Psoas muscle (tissue), 8 donors: Measurements from ENCODE around the gene AKR1C1. TPM values are rescaled to one million over a fixed set of nuclear protein-coding genes. Genes with fewer than 3 reads are reported as not detected.
"Not testable (repeated sequence)": the region's sequence is repeated elsewhere in the genome, so short reads cannot be mapped to it uniquely, and the experiment has no call there.

ENCODE experiments used
- ATAC-seq, 4 donors: fragments of 200-7000 bp; cut with Tn5 transposase; one replicate each; pipeline ENCODE4 v1.9.1; 2020; ENCODE audit warnings: moderate library complexity in 3 of 4, mild to moderate bottlenecking in 2 of 4
- DNase-seq, 2 donors: peaks; one replicate each; pipeline ENCODE4 v3.0.0-alpha.2; 2020
- H3K27ac ChIP-seq: fragments of 200-600 bp; one replicate; pipeline ENCODE4 v1.8.0; 2022
- H3K27me3 ChIP-seq, 3 donors: fragments of 200-600 bp in 1 of 3; one replicate each; pipeline versions ENCODE4 v1.6.1 to v1.8.0; 2013 to 2022; ENCODE audit warnings: low read length in 2 of 3, mild to moderate bottlenecking in 2 of 3, moderate library complexity in 1 of 3; ENCODE audit not compliant: insufficient read depth in 3 of 3
- H3K36me3 ChIP-seq, 2 donors: fragments of 200-600 bp in 1 of 2; one replicate each; pipeline versions ENCODE4 v1.6.1 to v1.8.0; 2013 to 2022; ENCODE audit warnings: low read depth in 1 of 2, mild to moderate bottlenecking in 1 of 2, moderate library complexity in 1 of 2; ENCODE audit not compliant: insufficient read depth in 1 of 2
- H3K4me1 ChIP-seq: fragments of 200-600 bp; one replicate; pipeline ENCODE4 v1.8.0; 2022
- H3K4me3 ChIP-seq: fragments of 200-600 bp; one replicate; pipeline ENCODE4 v1.8.0; 2022; ENCODE audit warnings: mild to moderate bottlenecking
- H3K9me3 ChIP-seq: fragments of 200-600 bp; one replicate; pipeline ENCODE4 v1.8.0; 2022
- WGBS, 3 donors: extraction: QIAGEN DNeasy Blood & Tissue Kit; methylation state at CpG; one replicate each; pipeline versions ENCODE4 v1.1.6 to v1.1.7; 2013; 5-methylcytosine and 5-hydroxymethylcytosine counted together
- intact Hi-C, 2 donors: fragments of 100-400 bp; cut with DNase I; formaldehyde crosslinking; loops; one replicate each; pipeline versions ENCODE4 v1.11.0 to v1.14.2; 2022
- long read RNA-seq, 2 donors: library from polyadenylated mRNA; unstranded; transcript quantifications; one replicate each; pipeline ENCODE4 v2.0.0, GENCODE V29; 2021
- polyA plus RNA-seq, 3 donors: library from polyadenylated mRNA; stranded (reverse); fragments of 200-250 nt; gene quantifications; one replicate each; pipeline ENCODE4 v1.2.3, GENCODE V29; 2013
- total RNA-seq, 4 donors: library from RNA; stranded (reverse); fragmentation: NEBNext Ultra II Directional in 2 of 4; extraction: Animal tissue kit (Norgen Biotek cat#: 25700) in 2 of 4; gene quantifications; one replicate each; pipeline versions ENCODE4 v1.2.1 to v1.2.4, GENCODE V29; 2021 to 2023
- TF ChIP-seq, protein P1 (sequence below): fragments of 200-600 bp; IDR thresholded peaks from one replicate; pipeline ENCODE4 v1.8.0; 2022; ENCODE audit warnings: antibody characterized with exemption
- donor health status: healthy with polysubstance abuse.
- donor health status: DM: no; HTN: no; CAD: no; lungs with moderate emphysema.
- donor health status: Bipolar disorder and iron deficiency.
- donor health status: healthy.
- donor health status: DM: yes; HTN: yes; CAD: no.
- donor health status: DM: no; HTN: no; CAD: no.
- donor health status: DM: no; HTN: no; CAD: no.
- donor health status: DM: yes; HTN: yes; CAD: no.

The AKR1C1 gene
- total RNA-seq (100 to 1,000 TPM in 1 of 4 donors, 10 to 100 TPM in 3; 36.5 to 568 (median 80.5) TPM), polyA plus RNA-seq (1,000 to 10,000 TPM in 2 of 3 donors, 100 to 1,000 TPM in 1; 212 to 1,974 (median 1,595) TPM)
- long read RNA-seq, donor 1, full-length matches to known transcripts, result 45 of 68 reads
- long read RNA-seq, donor 1, partial matches to known transcripts, result 20 of 68 reads
- long read RNA-seq, donor 1, other reads (novel, unspliced or antisense), result 3 of 68 reads
- long read RNA-seq, donor 2, full-length matches to known transcripts, result 15 of 18 reads
- long read RNA-seq, donor 2, partial matches to known transcripts, result 2 of 18 reads
- long read RNA-seq, donor 2, other reads (novel, unspliced or antisense), result 1 of 18 reads

DNA sequence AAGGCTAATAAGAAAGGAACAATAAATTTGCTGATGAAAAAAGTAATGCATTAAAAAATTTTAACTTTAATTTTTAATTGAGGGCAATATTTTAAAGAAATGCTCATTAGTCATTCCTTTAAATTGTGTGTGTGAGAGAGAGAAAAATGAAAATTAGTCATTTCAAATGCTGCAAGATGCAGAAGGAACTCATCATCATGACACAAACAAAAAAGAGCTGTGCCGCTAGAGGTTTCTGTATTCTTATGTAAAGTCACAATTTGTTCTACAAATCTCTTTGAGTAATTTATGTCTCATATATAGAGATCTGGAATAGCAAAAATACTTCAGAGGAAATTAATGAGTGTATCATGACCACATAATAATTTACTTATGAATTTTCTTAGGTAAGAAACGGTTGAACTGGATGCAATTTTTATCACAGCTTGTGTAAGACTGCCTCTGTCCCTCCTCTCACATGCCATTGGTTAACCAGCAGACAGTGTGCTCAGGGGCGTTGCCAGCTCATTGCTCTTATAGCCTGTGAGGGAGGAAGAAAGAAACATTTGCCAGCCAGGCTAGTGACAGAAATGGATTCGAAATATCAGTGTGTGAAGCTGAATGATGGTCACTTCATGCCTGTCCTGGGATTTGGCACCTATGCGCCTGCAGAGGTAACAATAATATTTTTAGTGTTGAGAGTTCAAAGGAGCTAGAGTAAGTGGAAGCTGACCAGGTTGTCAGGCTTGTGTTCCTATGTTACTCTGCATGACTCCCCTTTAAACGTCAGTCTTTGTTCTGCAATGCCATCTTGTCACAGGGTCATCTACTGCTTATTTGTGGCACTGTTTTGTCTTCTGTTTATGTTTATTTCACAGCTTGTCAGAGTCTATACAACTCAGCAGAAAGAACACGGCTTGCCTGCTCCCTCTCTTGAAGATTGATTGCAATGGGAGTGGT, at the start of gene AKR1C1:
Gene AKR1C1, plus strand, starts transcription at position 540 of the 939 bp plus-strand sequence. Its CDS starts 30 bp downstream, at position 570.
- intact Hi-C loops, result not testable (repeated sequence)
- WGBS, 3 donors, result 29 to 33% (median 31%) methylated on average over 5 to 6 of the region's 7 CpGs

DNA sequence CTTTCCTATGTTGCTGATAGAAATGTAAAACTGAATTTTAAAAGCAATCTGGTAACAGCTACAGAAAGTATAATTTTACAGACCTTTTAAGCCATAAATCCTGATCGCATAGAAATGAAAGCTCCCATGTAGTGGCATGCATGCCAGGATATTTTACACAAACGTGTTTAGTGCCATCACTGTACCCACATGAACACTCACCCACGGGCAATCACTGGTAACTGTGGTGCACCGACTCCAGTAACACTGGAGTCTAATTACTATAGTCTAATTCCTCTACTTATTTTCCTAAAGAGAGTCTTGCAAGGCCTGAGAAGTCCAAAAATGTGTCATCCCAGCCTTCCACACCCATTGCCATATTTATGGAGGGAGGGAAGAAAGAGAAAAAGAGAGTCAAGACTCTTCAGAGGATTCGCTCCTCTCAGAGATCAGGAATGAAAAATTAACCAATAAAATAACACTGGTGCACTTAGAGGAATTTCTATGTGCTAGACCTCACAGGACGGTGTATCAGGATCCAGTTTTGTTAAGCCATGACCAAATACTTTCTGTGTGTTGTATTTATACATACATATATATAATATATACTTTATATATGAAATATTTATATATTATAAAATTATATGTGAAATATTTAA, 48.9 kb upstream of the AKR1C1 start:
- 78 to 79% (median 79%) methylated on average over 6 of the region's 6 CpGs for WGBS, 3 donors
- H3K4me3 ChIP-seq, result no peak overlapping the region
- no peak for ATAC-seq
- no peaks in the 10 kb centered on the region for H3K27me3 ChIP-seq
- peaks cover 0 to 3% of the 10 kb centered on the region in 2 donors for H3K36me3 ChIP-seq
- no peak overlapping the region for H3K27ac ChIP-seq
- H3K4me1 ChIP-seq, result no peaks in the 10 kb centered on the region
- intact Hi-C loops, result no loop called here
- no peaks in the 10 kb centered on the region for H3K9me3 ChIP-seq
- DNase-seq, result no peak
- TF ChIP-seq, protein P1, sequence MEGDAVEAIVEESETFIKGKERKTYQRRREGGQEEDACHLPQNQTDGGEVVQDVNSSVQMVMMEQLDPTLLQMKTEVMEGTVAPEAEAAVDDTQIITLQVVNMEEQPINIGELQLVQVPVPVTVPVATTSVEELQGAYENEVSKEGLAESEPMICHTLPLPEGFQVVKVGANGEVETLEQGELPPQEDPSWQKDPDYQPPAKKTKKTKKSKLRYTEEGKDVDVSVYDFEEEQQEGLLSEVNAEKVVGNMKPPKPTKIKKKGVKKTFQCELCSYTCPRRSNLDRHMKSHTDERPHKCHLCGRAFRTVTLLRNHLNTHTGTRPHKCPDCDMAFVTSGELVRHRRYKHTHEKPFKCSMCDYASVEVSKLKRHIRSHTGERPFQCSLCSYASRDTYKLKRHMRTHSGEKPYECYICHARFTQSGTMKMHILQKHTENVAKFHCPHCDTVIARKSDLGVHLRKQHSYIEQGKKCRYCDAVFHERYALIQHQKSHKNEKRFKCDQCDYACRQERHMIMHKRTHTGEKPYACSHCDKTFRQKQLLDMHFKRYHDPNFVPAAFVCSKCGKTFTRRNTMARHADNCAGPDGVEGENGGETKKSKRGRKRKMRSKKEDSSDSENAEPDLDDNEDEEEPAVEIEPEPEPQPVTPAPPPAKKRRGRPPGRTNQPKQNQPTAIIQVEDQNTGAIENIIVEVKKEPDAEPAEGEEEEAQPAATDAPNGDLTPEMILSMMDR, result no peak

More for the DNA sequence above, at the start of gene AKR1C1:
- not testable (repeated sequence) for DNase-seq, H3K4me1 ChIP-seq, H3K9me3 ChIP-seq, H3K27me3 ChIP-seq
- peak; percentile 96 to 99 (median 98) for ATAC-seq
- H3K4me3 ChIP-seq, result peak within 1 kb of the TSS; percentile 66
- peak within 1 kb of the TSS; percentile 23 for H3K27ac ChIP-seq
- H3K36me3 ChIP-seq, result peaks cover 0 to 33% of the 10 kb centered on the region in 2 donors

DNA sequence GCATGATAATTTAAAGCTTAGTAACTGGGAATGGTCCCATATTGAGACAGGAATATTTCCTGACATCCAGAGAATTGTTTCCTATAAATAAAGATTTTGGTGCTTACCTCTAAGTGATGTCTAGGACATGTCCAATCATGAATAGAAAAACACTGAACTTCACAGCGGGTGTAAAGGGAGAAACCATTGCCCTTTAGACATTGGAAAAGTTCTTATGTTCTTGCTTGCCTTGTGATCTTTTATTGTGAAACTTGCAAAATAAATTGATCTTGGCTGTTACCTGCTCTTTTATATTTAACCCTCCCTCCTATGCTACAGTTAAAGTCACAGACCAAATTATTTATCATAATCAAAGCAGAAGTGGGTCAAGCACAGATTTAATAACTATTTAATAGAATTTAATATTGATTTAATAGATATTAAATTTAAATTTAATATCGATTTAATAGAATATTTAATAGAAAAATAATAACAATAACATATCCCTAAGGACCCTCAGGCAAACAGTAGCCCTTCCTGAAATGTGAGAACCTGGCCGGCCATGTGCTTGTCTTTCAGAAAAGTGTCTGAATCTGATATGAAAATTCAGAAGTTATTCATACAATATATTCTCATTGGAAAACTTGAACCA, 47.0 kb upstream of the AKR1C1 start:
- no peak overlapping the region for H3K27ac ChIP-seq
- TF ChIP-seq, protein P1, result no peak
- DNase-seq (no peak), ATAC-seq (no peak)
- H3K9me3 ChIP-seq, result no peaks in the 10 kb centered on the region
- no peaks in the 10 kb centered on the region for H3K36me3 ChIP-seq
- intact Hi-C loops, result no loop called here
- no peaks in the 10 kb centered on the region for H3K27me3 ChIP-seq
- H3K4me3 ChIP-seq, result no peak overlapping the region
- WGBS, 3 donors, result 95% methylated on average over 3 of the region's 3 CpGs
- no peaks in the 10 kb centered on the region for H3K4me1 ChIP-seq

DNA sequence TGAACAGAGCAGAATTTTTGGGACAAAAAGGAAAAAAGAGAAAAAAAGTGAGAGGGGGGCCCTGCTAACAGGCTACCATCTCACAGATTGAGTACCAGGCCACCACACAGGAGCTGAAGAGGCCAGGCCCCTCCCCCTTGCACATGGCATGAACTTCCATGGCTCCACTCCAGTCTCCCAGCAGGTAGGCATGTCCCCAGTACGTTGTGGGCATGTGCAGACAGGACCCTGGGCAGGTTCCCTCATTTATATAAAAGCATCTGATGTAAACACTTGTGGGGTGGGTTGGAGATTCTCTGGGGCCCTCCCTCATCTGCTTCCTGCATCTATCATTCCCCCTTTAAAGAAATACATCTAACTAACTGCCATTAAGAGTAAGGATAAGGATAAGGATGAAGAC, 45.0 kb upstream of the AKR1C1 start:
- Histone ChIP-seq H3K27ac (no peak overlapping the region), H3K27me3 (no peaks in the 10 kb centered on the region), H3K9me3 (no peaks in the 10 kb centered on the region), H3K4me1 (no peaks in the 10 kb centered on the region), H3K36me3 (no peaks in the 10 kb centered on the region), H3K4me3 (no peak overlapping the region)
- WGBS, 3 donors, result 68 to 92% (median 75%) methylated on average over 1 of the region's 1 CpG
- intact Hi-C loops, result no loop called here
- ATAC-seq, result no peak
- no peak for DNase-seq
- TF ChIP-seq, protein P1, result no peak

DNA sequence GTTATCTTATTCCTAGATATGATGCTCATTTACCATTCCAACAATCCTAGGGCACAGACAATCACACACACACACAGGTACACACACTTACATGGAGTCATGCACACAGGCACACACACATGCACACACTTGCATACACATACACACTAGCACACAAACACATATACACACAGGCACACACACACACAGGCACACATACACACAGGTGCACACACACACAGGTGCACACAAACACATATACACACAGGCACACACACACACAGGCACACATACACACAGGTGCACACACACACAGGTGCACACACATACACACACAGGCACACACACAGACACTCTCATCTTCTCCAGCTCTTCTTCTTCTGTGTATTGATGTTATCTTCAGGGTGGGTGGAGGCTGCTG, 38.7 kb upstream of the AKR1C1 start:
- H3K27me3 ChIP-seq, H3K27ac ChIP-seq, H3K4me1 ChIP-seq, H3K9me3 ChIP-seq, H3K36me3 ChIP-seq, intact Hi-C loops, ATAC-seq, DNase-seq, H3K4me3 ChIP-seq: not testable (repeated sequence)
